Activated CD4-positive, alpha-beta T cell treated with anti-CD3 and anti-CD28 coated beads for 48 hours (primary cell): Measurements from ENCODE around the gene PHACTR1.

ENCODE experiments used
- DNase-seq: peaks from one replicate; pipeline ENCODE4 v3.0.0-alpha.2; 2020

PHACTR1 gene

GRCh38 chr6:13274707-13275434, 558.3 kb downstream of the PHACTR1 start:
- no peak for DNase-seq

GRCh38 chr6:13275435-13275989, 558.9 kb downstream of the PHACTR1 start:
- no peak for DNase-seq

- DNase-seq: no peak
Observed at GRCh38 chr6:13277231-13277630, 560.7 kb downstream of the PHACTR1 start.

GRCh38 chr6:13278164-13278563, 561.6 kb downstream of the PHACTR1 start:
- peak; percentile 19 for DNase-seq

GRCh38 chr6:13278991-13279390, 562.4 kb downstream of the PHACTR1 start:
- no peak for DNase-seq

DNA sequence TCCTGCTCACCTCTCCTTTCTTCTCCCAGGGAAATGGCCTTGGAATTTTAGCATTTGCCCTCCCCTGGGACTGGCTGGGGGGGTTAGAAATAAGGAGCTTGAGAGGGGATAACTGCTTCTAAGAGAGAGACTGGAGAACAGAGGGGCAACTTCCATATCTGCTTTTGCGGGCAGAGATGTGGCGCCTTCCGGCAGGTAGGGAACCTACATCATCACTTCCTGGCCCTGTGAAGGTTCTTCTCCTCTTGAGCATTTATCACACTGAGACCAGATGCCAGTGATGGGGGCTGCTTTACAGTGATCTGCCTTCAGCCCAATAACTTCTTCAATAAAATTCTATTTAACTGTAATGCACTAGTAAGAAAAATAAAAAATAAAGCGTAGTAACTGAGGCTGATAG, 563.7 kb downstream of the PHACTR1 start:
- no peak for DNase-seq

DNA sequence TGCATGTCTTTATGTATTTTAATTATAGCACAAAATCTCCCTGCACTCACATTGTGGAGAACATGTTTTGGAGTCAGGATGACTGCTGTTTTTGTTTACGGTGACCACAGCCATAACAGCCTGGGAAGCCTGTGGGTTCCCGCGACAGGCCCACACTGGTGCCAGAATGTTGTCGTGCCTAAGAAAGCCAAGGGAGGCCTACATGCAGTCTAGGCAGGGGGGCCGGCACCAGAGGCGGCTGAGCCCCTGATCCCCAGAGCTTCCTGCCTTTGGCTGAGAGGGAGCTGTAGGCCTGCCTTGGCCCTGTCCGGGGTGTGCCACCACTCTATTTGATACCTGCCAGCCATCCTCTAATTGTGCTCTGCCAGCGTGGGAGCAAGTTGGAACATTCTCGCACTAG, 565.1 kb downstream of the PHACTR1 start:
- no peak for DNase-seq

GRCh38 chr6:13282393-13283069, 566.0 kb downstream of the PHACTR1 start:
- no peak for DNase-seq

DNA sequence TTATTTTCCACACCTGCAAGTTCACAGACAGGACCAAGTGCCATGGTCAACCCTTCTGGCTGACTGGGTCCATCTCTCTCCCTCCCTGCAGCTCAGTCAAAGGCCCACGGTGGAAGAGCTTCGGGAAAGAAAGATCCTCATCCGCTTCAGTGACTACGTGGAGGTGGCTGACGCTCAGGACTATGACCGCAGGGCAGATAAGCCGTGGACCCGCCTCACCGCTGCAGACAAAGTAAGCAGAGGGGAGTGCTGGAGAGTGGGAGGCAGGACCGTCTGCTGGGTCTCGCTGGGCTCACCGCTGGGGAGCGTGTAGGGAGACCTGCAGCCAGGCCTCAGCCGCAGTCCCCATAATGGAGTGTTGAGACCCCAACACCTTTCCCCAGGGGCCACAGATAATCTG, 566.8 kb downstream of the PHACTR1 start:
- DNase-seq: no peak

GRCh38 chr6:13284646-13285045, 568.1 kb downstream of the PHACTR1 start:
- DNase-seq: no peak

DNA sequence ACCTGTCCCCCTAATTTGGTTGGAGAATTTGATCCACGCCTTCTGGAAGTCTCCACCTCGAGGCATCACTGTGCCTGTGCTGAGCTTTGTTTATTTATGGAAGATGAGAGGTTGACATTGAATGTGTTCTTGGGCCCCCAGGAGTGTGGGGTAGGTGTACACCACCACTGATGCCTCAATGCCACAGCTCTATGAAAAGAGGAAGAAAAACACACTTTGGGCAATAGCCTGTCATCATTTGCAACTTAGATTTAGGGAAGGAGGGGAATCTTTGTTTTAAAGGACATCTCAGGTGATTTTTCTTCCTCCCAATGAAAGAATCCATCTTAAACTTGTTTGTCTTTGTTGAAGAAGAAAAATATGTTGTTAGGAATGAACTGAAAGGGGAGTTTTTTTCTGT, 569.1 kb downstream of the PHACTR1 start:
- DNase-seq: no peak

DNA sequence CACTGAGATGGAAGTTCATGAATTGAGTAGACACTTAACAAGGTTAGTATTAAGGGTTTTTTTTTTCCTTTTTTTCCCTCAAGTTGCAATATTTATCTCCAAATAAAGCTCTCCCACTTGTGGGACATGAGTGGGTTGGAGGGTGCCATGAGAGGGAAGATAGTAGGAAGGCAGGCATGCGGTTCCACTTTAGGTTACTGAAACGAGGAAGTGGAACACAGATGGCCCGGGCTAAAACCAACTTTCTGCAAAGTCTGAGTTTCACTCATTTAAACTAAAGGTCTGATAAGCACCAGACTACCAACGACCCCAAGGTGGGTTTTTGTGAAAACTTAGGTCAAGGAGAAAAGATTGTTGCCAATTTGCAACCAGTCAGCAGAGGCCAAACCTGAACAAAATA, 569.6 kb downstream of the PHACTR1 start:
- no peak for DNase-seq

DNA sequence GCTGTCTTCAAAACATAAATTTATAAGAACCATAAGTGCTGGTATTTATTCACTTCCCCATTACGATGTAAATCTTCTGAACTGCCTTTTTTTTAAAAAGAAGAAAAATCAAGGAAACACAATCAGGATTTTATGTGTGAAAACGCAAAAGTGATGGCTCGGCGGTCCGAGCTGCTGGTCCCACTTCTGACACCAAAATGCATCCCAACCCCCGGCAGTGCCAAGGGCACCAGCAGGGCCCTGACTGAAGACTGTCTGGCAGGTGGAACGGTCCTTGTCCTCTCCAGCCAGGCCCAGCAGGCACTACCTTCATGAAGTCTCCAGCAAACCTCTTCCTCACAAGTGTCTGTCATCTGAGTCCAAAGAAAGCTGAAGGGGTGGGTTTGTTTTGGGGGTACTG, 570.5 kb downstream of the PHACTR1 start:
- DNase-seq: no peak

GRCh38 chr6:13288481-13288880, 571.9 kb downstream of the PHACTR1 start:
- no peak for DNase-seq

- no peak for DNase-seq
Observed at GRCh38 chr6:13288969-13289391, 572.4 kb downstream of the PHACTR1 start.

DNA sequence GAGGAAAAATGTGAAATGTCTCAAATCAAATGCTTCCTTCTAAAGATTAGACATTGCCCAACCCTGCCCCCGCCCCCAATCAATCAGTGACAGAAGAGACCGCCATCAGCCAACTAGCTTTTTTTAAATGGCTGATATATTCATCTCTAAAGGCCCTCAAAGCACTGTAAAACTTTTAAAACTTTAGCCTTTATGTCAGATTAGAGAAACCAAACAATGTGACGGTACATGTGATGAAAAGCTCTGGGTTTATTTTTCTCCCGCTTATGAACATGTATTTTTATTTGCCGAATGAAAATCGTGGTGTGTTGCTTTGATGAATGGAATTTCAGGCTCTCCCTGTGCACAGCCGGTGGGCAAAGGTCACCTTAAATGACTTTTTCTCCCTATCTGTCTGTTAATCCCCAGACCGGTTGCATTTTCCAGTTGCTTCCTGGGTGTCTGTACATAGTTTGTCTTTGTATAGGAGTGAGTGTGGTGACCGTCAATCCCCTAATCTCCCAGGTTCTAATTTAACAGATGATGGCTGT, 573.3 kb downstream of the PHACTR1 start:
- DNase-seq: no peak

- no peak for DNase-seq
Observed at GRCh38 chr6:13290335-13290734, 573.8 kb downstream of the PHACTR1 start.

DNA sequence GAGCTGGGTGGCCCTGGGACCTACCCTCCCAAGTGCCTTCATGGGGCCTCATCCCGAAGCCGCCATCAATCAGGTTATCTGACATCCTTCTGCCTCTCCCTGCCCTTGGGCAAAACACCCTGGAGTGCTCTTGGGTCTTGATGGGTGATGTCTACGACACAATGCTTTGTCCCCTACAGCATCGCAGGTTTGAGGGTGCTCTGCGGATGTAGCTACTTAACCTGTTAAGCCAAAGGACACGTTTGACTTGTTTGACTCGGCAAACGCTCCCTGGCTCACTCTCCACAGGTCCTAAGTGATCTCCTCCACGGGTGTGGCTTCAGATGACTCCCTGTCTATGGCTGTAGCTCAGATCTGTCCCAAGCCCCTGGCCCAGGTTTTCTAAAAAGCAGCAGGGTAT, 576.2 kb downstream of the PHACTR1 start:
- no peak for DNase-seq

GRCh38 chr6:13294499-13295069, 578.0 kb downstream of the PHACTR1 start:
- no peak for DNase-seq

GRCh38 chr6:13295576-13295975, 579.0 kb downstream of the PHACTR1 start:
- no peak for DNase-seq

GRCh38 chr6:13296536-13296997, 580.0 kb downstream of the PHACTR1 start:
- no peak for DNase-seq

DNA sequence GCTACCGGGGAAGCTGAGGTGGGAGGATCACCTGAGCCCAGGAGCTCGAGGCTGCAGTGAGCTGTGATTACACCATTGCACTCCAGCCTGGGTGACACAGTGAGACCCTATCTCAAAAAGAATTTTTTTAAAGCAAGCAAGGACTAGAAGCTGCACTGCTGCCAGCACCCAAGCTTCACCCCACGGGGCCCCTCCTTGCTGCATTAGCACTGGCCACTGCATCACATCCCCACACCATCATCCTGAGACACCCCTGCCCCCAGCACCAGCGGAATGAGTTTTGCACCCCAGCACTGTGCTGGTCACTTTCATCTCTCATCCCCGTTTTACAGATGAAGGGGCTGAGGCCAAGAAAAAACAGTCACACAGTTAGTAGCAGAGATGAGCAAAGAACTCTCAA, 580.8 kb downstream of the PHACTR1 start:
- DNase-seq: no peak

- DNase-seq: no peak
Observed at GRCh38 chr6:13298446-13298845, 581.9 kb downstream of the PHACTR1 start.

DNA sequence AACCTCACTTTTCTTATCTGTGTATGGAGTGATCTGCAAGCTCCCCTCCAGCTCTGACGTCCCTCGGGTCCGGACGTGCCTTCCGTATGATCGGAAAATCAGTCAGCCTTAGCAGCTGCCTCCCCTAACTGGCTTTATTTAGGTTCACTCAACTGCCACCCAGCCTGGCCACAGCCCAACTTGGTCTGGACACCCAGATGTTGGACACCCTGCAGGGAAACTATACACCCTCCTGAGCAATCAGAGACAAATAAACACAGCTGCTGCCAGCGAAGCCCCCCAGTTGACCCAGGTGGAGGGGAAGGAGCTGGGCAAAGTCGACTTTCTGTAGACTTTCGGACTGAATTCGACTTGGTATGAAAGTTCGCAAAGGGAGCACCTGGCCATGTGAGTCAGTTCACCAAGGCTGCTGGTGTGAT, 582.8 kb downstream of the PHACTR1 start:
- DNase-seq: no peak
